IPS-18a (cell line): ENCODE data around the gene KLHL2.
"Not testable (repeated sequence)": the region's sequence is repeated elsewhere in the genome, so short reads cannot be mapped to it uniquely, and the experiment has no call there.

Experiments used
- H3K27ac ChIP-seq: one replicate; pipeline ENCODE4 v1.5.1; 2013; ENCODE audit warnings: low read length
- H3K27me3 ChIP-seq: one replicate; pipeline ENCODE4 v1.6.1; 2013; ENCODE audit warnings: mild to moderate bottlenecking, low read length; ENCODE audit not compliant: control insufficient read depth, insufficient read depth
- H3K36me3 ChIP-seq: one replicate; pipeline ENCODE4 v1.6.1; 2013; ENCODE audit warnings: low read depth, low read length; ENCODE audit not compliant: control insufficient read depth
- H3K4me1 ChIP-seq: one replicate; pipeline ENCODE4 v1.6.1; 2013; ENCODE audit warnings: low read depth, low read length; ENCODE audit not compliant: control insufficient read depth
- H3K4me3 ChIP-seq: one replicate; pipeline ENCODE4 v1.5.1; 2013; ENCODE audit warnings: low read length
- H3K9ac ChIP-seq: one replicate; pipeline ENCODE4 v1.6.1; 2013; ENCODE audit warnings: mild to moderate bottlenecking, low read length, moderate library complexity
- H3K9me3 ChIP-seq: one replicate; pipeline ENCODE4 v1.6.1; 2013; ENCODE audit warnings: low read depth, low read length; ENCODE audit not compliant: control insufficient read depth

Gene KLHL2

GRCh38 chr4:165336743-165337142, 129.4 kb downstream of the KLHL2 start:
- Histone ChIP-seq H3K9ac (no peak overlapping the region), H3K36me3 (peaks cover 84% of the 10 kb centered on the region), H3K4me1 (peaks cover 10% of the 10 kb centered on the region)

GRCh38 chr4:165342340-165342739, 135.0 kb downstream of the KLHL2 start:
- not testable (repeated sequence) for H3K27me3 ChIP-seq, H3K4me3 ChIP-seq, H3K27ac ChIP-seq, H3K9ac ChIP-seq, H3K4me1 ChIP-seq, H3K9me3 ChIP-seq
- H3K36me3 ChIP-seq = peaks cover 52% of the 10 kb centered on the region

More at GRCh38 chr4:165336743-165337142, 129.4 kb downstream of the KLHL2 start:
- Histone ChIP-seq H3K27ac (no peak overlapping the region), H3K4me3 (no peak overlapping the region), H3K27me3 (no peaks in the 10 kb centered on the region), H3K9me3 (no peaks in the 10 kb centered on the region)

GRCh38 chr4:165343353-165344191, 136.2 kb downstream of the KLHL2 start:
- H3K27me3 ChIP-seq = no peaks in the 10 kb centered on the region
- no peak overlapping the region for H3K4me3 ChIP-seq
- no peaks in the 10 kb centered on the region for H3K4me1 ChIP-seq
- H3K9ac ChIP-seq = no peak overlapping the region
- H3K27ac ChIP-seq = no peak overlapping the region
- no peaks in the 10 kb centered on the region for H3K9me3 ChIP-seq
- peaks cover 42% of the 10 kb centered on the region for H3K36me3 ChIP-seq

GRCh38 chr4:165345666-165346417, 138.5 kb downstream of the KLHL2 start:
- H3K9ac ChIP-seq = no peak overlapping the region
- H3K9me3 ChIP-seq = no peaks in the 10 kb centered on the region
- no peak overlapping the region for H3K27ac ChIP-seq

GRCh38 chr4:165347647-165348569, 140.5 kb downstream of the KLHL2 start:
- Histone ChIP-seq H3K36me3 (peaks cover 2% of the 10 kb centered on the region), H3K4me3 (no peak overlapping the region), H3K27ac (no peak overlapping the region), H3K9ac (no peak overlapping the region), H3K9me3 (no peaks in the 10 kb centered on the region), H3K4me1 (no peaks in the 10 kb centered on the region), H3K27me3 (no peaks in the 10 kb centered on the region)

More at GRCh38 chr4:165345666-165346417, 138.5 kb downstream of the KLHL2 start:
- H3K4me1 ChIP-seq = no peaks in the 10 kb centered on the region
- peaks cover 19% of the 10 kb centered on the region for H3K36me3 ChIP-seq
- H3K4me3 ChIP-seq = no peak overlapping the region
- no peaks in the 10 kb centered on the region for H3K27me3 ChIP-seq

GRCh38 chr4:165351359-165352130, 144.2 kb downstream of the KLHL2 start:
- Histone ChIP-seq H3K27me3 (no peaks in the 10 kb centered on the region), H3K9ac (no peak overlapping the region), H3K4me3 (no peak overlapping the region), H3K4me1 (no peaks in the 10 kb centered on the region), H3K36me3 (no peaks in the 10 kb centered on the region), H3K27ac (no peak overlapping the region), H3K9me3 (no peaks in the 10 kb centered on the region)

- Histone ChIP-seq H3K4me1 (no peaks in the 10 kb centered on the region), H3K9me3 (no peaks in the 10 kb centered on the region)
Measured at GRCh38 chr4:165355900-165356300, 148.5 kb downstream of the KLHL2 start.

GRCh38 chr4:165359506-165359905, 152.1 kb downstream of the KLHL2 start:
- H3K27ac ChIP-seq = no peak overlapping the region
- no peak overlapping the region for H3K4me3 ChIP-seq
- no peak overlapping the region for H3K9ac ChIP-seq
- no peaks in the 10 kb centered on the region for H3K27me3 ChIP-seq
- H3K36me3 ChIP-seq = no peaks in the 10 kb centered on the region
- H3K4me1 ChIP-seq = peaks cover 4% of the 10 kb centered on the region
- H3K9me3 ChIP-seq = no peaks in the 10 kb centered on the region

More at GRCh38 chr4:165355900-165356300, 148.5 kb downstream of the KLHL2 start:
- Histone ChIP-seq H3K4me3 (no peak overlapping the region), H3K27me3 (no peaks in the 10 kb centered on the region), H3K9ac (no peak overlapping the region), H3K36me3 (no peaks in the 10 kb centered on the region), H3K27ac (no peak overlapping the region)

- Histone ChIP-seq H3K36me3 (no peaks in the 10 kb centered on the region), H3K27me3 (no peaks in the 10 kb centered on the region), H3K27ac (no peak overlapping the region), H3K9ac (no peak overlapping the region), H3K9me3 (no peaks in the 10 kb centered on the region), H3K4me3 (no peak overlapping the region), H3K4me1 (peaks cover 9% of the 10 kb centered on the region)
Measured at GRCh38 chr4:165360041-165360695, 152.8 kb downstream of the KLHL2 start.

GRCh38 chr4:165360985-165361670, 153.8 kb downstream of the KLHL2 start:
- no peak overlapping the region for H3K4me3 ChIP-seq
- no peaks in the 10 kb centered on the region for H3K9me3 ChIP-seq
- peaks cover 9% of the 10 kb centered on the region for H3K4me1 ChIP-seq
- H3K36me3 ChIP-seq = no peaks in the 10 kb centered on the region
- H3K27ac ChIP-seq = no peak overlapping the region
- H3K9ac ChIP-seq = no peak overlapping the region
- H3K27me3 ChIP-seq = no peaks in the 10 kb centered on the region
